VCaP (cell line): Measurements from ENCODE around the gene SPOCK1.
"Not testable (repeated sequence)": the region's sequence is repeated elsewhere in the genome, so short reads cannot be mapped to it uniquely, and the experiment has no call there.

Experiments used
- H3K27ac ChIP-seq: fragments of 450-650 bp; 2 replicates; pipeline ENCODE4 v1.5.1; 2017
- TF ChIP-seq, protein P1 (sequence below): fragments of 450-650 bp; conservative IDR thresholded peaks from 2 replicates; pipeline ENCODE4 v1.5.1; 2017; ENCODE audit warnings: mild to moderate bottlenecking, moderate library complexity

The SPOCK1 gene

DNA sequence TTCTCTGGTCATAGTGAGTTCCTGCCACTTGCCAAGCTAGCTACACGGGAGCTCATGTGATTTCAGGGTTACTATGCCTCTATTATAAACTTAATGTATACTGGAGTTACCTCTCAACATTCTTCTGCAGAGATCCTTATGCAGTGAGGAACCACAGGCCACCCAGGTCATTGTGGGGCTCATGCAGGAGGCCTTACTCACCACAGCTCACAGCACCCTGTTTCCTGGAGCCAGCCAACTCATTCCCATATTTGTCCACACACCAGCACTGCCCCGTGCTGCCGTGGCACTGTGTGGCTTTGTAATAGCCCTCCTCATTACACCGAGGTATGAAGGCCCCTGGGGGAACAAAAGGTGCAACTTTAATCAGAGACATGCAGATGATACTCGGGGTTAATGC, 520.0 kb downstream of the SPOCK1 start:
- TF ChIP-seq, protein P1, sequence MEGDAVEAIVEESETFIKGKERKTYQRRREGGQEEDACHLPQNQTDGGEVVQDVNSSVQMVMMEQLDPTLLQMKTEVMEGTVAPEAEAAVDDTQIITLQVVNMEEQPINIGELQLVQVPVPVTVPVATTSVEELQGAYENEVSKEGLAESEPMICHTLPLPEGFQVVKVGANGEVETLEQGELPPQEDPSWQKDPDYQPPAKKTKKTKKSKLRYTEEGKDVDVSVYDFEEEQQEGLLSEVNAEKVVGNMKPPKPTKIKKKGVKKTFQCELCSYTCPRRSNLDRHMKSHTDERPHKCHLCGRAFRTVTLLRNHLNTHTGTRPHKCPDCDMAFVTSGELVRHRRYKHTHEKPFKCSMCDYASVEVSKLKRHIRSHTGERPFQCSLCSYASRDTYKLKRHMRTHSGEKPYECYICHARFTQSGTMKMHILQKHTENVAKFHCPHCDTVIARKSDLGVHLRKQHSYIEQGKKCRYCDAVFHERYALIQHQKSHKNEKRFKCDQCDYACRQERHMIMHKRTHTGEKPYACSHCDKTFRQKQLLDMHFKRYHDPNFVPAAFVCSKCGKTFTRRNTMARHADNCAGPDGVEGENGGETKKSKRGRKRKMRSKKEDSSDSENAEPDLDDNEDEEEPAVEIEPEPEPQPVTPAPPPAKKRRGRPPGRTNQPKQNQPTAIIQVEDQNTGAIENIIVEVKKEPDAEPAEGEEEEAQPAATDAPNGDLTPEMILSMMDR, result no peak
- no peak overlapping the region for H3K27ac ChIP-seq

DNA sequence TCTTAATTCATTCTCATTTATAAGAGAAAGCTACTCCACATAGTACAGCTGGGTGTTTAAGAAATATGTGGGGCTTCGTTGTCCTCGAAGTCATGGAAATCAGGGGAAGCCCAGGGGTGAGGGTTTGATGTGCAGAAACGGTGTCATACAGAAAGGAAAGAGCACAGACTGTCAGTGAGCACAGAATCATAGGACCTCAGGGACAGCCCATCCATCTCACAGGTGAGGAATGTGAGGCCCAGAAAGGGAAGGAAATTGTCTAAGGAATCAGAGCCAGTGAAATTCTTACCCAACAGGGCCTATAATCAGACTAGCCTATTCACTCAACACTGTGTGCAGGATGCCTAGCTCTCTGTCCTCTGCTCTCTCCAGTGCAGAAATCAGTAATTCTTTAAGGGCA, 535.6 kb downstream of the SPOCK1 start:
- TF ChIP-seq, protein P1, result no peak
- H3K27ac ChIP-seq, result no peak overlapping the region

- no peak overlapping the region for H3K27ac ChIP-seq
- TF ChIP-seq, protein P1, result no peak
Measured at GRCh38 chr5:136957428-136957827, 541.7 kb downstream of the SPOCK1 start.

DNA sequence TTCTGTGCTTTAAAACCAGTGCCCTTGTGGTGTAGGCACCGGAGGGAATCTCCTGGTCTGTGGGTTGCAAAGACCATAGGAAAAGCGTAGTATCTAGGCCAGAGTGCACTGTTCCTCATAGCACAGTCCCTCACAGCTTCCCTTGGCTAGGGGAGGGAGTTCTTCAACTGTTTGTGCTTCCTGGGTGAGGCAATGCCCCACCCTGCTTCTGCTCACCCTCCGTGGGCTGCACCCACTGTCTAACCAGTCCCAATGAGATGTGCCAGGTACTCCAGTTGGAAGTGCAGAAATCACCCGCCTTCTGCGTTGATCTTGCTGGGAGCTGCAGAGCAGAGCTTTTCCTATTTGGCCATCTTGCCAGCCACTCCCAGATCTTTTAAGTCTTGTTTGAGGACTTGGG, 545.0 kb downstream of the SPOCK1 start:
- H3K27ac ChIP-seq, result not testable (repeated sequence)

GRCh38 chr5:136953346-136954069, 545.6 kb downstream of the SPOCK1 start:
- H3K27ac ChIP-seq, result not testable (repeated sequence)

- no peak overlapping the region for H3K27ac ChIP-seq
- TF ChIP-seq, protein P1, result no peak
Measured at GRCh38 chr5:136927571-136927970, 571.6 kb downstream of the SPOCK1 start.

- no peak overlapping the region for H3K27ac ChIP-seq
- TF ChIP-seq, protein P1, result no peak
Measured at GRCh38 chr5:136926073-136926472, 573.1 kb downstream of the SPOCK1 start.
